Renal cortical epithelial cell (primary cell): ENCODE measurements around the gene RNF157. TPM values are rescaled to one million over a fixed set of nuclear protein-coding genes. Genes with fewer than 3 reads are reported as not detected.
"Not testable (repeated sequence)": the region's sequence is repeated elsewhere in the genome, so short reads cannot be mapped to it uniquely, and the experiment has no call there.

ENCODE experiments used
- DNase-seq: peaks from one replicate; pipeline ENCODE4 v3.0.0-alpha.2; 2011; ENCODE audit warnings: low read depth
- total RNA-seq: library from RNA; depleted of rRNA; stranded (reverse); fragments of >200 nt; gene quantifications from 2 replicates; pipeline ENCODE4 v1.2.3, GENCODE V29; 2014

The RNF157 gene
- total RNA-seq, 1 donor from 2014 or later: 3.6 TPM

GRCh38 chr17:76270770-76271668 is 30.7 kb upstream of the RNF157 start:
- DNase-seq: no peak

DNA sequence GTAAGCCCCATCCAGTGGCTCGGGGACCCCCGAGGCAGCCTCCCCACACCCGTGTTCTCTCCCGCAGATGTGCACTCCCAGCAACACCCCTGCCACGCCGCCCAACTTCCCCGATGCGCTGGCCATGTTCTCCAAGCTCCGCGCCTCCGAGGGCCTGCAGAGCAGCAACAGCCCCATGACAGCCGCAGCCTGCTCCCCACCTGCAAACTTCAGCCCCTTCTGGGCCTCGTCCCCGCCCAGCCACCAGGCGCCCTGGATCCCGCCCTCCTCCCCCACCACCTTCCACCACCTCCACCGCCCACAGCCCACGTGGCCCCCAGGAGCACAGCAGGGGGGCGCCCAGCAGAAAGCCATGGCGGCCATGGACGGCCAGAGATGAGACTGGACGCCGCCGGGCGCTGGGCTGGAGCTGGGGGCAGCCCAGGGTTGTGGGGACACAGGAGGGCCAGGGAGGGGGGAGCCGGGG is 29.9 kb upstream of the RNF157 start:
- DNase-seq: no peak

DNA sequence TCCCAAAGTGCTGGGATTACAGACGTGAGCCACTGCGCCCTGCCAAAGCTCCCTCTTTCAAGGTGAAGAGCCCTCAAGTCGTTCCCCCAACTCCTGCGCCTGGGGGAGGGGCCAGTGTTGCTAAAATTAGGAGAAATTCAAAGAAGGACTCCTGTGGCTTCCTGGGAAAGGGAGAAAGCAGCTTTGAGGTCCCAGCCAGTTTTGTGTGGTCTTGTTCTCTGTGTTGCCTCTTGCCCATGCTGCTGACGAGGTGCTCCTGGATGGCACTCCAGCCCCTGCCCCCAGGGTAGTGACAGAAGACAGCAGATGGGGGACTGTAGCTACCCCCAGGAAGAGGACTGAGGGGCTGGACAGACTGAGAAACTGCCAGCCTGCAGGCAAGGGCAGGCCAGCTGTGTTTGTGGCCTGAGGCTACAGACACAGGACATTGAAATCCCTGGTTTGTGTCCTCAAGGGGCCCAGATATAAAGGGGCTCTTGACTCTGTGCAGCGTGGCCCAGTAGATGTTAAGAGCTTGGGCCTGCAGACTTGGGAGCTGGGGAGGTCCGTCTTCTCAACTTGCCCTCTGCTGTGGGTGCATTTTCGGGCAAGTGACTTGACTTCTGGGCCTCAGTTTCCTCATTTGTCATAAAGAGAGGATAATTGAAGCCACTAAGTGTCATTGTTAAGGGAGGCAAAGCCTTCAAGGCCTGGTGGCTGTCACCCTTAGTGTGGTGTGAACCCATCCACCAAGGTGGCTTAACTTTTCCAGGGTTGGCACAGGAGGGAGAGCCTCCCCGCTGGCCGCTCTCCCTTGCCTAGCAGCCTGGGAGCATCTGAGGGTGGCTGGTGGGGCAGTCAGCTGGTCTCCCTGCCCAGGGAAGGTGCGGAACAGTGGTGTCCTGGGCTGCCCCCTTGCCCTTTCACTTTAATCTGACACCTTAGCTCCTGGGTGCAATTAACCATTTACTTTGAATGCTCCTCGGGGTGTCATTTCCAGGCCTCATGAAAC is 29.0 kb upstream of the RNF157 start:
- no peak for DNase-seq

GRCh38 chr17:76268015-76268749 is 27.9 kb upstream of the RNF157 start:
- peak; percentile 81 for DNase-seq

GRCh38 chr17:76267581-76268001 is 27.3 kb upstream of the RNF157 start:
- DNase-seq: not testable (repeated sequence)

GRCh38 chr17:76267051-76267576 is 26.8 kb upstream of the RNF157 start:
- no peak for DNase-seq

- DNase-seq: no peak
Observed at GRCh38 chr17:76266244-76266938, 26.1 kb upstream of the RNF157 start.

GRCh38 chr17:76265624-76266243 is 25.4 kb upstream of the RNF157 start:
- no peak for DNase-seq

- peak; percentile 99 for DNase-seq
Observed at GRCh38 chr17:76264755-76265623, 24.7 kb upstream of the RNF157 start, which contains the start of gene UBALD2. Gene UBALD2 (plus strand): TSS chr17:76265348. CDS start chr17:76265506, 158 bp downstream.

DNA sequence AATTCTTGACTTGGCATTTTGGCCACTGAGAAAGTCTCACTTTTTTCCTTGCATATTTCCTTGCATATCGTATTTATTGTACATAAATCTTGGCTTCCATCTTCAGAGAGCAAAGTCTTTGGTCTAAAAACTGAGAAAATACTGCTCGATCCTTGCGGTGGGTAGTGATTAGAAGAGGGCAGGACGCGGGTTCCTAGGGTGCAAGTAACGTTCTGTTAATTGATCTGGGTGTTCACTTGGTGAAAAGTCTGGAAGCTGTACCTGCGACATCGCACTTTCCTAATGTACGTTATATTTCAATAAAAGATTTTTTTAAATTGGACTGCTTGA is 24.1 kb upstream of the RNF157 start:
- DNase-seq: no peak

- no peak for DNase-seq
Observed at GRCh38 chr17:76263896-76264295, 23.6 kb upstream of the RNF157 start.

GRCh38 chr17:76262732-76263344 is 22.5 kb upstream of the RNF157 start:
- peak; percentile 84 for DNase-seq

DNA sequence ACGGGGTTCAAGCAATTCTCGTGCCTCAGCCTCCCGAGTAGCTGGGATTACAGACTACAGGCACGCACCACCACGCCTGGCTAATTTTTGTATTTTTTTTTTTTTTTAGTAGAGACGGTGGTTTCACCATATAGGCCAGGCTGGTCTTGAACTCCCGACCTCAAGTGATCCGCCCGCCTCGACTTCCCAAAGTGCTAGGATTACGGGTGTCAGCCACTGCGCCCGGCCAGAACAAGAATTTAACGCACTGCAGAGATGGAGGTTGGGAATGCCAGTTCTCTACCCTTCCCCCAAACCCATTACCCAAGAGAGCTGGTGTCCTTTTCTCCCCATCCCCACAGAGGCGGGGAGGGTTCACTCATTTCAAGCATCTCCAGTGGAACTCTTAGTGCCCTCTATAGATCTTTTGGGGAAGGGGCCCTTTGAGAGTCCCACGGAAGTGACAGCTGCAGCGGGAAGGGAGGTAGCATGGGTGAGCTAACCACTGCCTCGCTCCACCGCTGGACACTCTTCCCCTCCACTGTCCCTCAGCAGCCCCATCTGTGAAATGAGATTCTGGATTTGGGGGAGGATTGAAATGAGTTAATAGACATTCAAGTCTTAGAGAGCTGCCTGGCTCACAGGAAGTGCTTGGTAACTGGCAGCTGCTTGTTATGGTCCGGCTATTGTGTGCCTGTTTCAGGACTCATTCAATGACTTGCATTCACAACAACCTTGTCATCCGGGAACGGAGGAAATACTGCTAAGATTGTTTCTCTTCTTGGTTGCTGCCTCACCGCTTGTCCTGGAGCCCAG is 21.3 kb upstream of the RNF157 start:
- DNase-seq: peak; percentile 86

DNA sequence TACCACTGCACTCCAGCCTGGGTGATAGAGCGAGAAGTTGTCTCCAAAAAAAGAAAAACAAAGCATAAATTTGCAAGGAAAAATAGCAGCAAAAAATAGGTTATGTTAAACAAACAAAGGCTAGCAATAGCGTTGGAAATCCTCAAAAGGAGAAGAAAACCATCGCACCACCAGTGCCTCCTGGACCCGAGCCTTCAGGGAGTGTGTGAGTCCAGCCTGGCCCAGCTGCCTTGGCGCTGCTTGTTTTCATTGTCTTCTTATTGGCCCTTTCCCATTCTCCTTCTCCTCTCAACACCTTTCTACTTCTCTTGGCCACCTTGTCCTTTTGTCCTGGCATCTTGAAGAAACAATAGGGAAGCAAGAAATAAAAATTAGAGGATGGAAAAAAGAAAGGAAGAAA is 20.4 kb upstream of the RNF157 start:
- DNase-seq: no peak

- DNase-seq: no peak
Observed at GRCh38 chr17:76260220-76260619, 19.9 kb upstream of the RNF157 start.

- not testable (repeated sequence) for DNase-seq
Observed at GRCh38 chr17:76256430-76257050, 16.2 kb upstream of the RNF157 start.

DNA sequence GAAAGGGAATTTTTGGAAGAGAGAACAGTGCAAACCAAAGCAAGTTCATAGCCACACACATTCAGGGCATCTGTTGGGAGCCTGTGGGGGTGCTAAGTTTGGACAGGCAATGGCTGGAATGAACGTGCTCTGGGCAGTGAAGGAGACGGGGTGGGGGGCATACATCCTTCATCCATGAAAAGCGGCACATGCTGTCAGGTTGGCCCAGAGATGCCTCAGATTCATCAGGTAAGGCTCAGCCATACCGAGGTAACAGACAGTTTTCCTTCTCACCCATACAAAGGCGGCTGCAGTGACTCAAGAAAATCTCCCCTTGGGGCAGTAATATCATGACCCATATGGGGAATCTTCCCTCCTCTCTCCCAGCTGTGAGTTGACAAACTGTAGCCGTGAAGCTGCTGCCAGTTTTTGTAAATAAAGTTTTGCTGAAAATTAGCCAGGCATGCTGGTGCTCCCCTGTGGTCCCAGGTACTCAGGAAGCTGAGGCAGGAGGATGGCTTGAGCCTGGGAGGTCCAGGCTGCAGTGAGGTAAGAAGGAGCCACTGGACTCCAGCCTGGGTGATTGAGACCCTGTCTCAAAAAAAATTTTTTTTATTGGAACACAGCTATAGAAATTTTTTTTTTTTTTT is 15.6 kb upstream of the RNF157 start:
- no peak for DNase-seq
